ENCODE data around the gene VGLL1.

DNA sequence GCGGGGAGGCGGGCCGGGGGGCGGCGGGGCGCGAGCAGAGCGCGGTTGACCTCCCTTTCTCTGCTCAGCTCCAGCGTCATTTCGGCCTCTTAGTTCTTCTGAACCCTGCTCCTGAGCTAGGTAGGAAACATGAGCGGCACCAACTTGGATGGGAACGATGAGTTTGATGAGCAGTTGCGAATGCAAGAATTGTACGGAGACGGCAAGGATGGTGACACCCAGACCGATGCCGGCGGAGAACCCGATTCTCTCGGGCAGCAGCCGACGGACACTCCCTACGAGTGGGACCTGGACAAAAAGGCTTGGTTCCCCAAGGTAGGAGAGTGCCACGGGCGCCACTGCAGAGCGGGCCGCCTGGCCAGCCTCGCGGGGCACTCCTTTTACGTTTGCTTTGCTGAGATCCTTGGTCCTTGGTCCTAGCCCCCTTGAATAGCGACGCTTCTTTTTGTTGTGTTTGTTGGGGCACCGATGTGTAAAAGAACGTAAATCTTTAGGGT is 34.4 kb upstream of the VGLL1 start, which contains the start of gene HTATSF1:
- no peak for TF ChIP-seq GABPA (IDR thresholded peaks at IDR 0.05; ENCODE audit: low read depth)
- no peak for TF ChIP-seq SPI1 (IDR thresholded peaks at IDR 0.05; ENCODE audit: borderline replicate concordance, low read depth)
- no peak for TF ChIP-seq POLR2AphosphoS5 (IDR thresholded peaks at IDR 0.05; ENCODE audit: low read depth)
- TF ChIP-seq, protein P1, sequence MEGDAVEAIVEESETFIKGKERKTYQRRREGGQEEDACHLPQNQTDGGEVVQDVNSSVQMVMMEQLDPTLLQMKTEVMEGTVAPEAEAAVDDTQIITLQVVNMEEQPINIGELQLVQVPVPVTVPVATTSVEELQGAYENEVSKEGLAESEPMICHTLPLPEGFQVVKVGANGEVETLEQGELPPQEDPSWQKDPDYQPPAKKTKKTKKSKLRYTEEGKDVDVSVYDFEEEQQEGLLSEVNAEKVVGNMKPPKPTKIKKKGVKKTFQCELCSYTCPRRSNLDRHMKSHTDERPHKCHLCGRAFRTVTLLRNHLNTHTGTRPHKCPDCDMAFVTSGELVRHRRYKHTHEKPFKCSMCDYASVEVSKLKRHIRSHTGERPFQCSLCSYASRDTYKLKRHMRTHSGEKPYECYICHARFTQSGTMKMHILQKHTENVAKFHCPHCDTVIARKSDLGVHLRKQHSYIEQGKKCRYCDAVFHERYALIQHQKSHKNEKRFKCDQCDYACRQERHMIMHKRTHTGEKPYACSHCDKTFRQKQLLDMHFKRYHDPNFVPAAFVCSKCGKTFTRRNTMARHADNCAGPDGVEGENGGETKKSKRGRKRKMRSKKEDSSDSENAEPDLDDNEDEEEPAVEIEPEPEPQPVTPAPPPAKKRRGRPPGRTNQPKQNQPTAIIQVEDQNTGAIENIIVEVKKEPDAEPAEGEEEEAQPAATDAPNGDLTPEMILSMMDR (IDR thresholded peaks at IDR 0.05; ENCODE audit: insufficient read depth, low read length), result no peak
